Uterus (tissue), 2 donors: ENCODE results near the gene SNTG2.

Experiments
- POLR2A ChIP-seq, 2 donors: fragments of 450-650 bp; IDR thresholded peaks; one replicate each; pipeline ENCODE4 v1.6.1; 2016; ENCODE audit warnings: antibody characterized with exemption in 2 of 2, mild to moderate bottlenecking in 1 of 2, moderate library complexity in 1 of 2
- TF ChIP-seq, protein P1 (sequence below), 4 experiments: fragments of 200-600 bp in 2 of 4; fragments of 450-650 bp in 2 of 4; sonication (generic) in 2 of 4; IDR thresholded peaks; one replicate each; pipeline ENCODE4 v1.5.1; 2016 to 2019; ENCODE audit warnings: antibody characterized with exemption in 4 of 4, mild to moderate bottlenecking in 2 of 4, moderate library complexity in 1 of 4

DNA sequence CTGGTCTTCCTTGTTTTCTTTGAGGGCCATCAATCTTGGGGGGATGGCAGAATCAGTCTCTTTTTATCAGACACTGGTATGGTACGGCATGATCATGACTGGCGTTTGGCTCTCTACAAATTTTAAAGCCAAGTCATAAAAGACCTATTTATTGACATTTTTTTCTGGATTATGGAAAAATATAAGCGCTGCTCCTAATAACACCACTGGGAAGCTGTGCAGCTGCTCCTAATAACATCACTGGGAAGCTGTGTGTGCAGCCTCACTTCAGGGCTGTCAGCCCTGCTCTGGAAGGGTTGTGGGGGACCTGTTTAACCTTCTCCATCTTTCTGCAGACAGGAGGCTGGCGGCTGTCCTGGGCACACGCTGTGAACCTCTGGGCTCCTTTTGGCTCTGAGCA is 88.9 kb downstream of the SNTG2 start:
- TF ChIP-seq, protein P1, sequence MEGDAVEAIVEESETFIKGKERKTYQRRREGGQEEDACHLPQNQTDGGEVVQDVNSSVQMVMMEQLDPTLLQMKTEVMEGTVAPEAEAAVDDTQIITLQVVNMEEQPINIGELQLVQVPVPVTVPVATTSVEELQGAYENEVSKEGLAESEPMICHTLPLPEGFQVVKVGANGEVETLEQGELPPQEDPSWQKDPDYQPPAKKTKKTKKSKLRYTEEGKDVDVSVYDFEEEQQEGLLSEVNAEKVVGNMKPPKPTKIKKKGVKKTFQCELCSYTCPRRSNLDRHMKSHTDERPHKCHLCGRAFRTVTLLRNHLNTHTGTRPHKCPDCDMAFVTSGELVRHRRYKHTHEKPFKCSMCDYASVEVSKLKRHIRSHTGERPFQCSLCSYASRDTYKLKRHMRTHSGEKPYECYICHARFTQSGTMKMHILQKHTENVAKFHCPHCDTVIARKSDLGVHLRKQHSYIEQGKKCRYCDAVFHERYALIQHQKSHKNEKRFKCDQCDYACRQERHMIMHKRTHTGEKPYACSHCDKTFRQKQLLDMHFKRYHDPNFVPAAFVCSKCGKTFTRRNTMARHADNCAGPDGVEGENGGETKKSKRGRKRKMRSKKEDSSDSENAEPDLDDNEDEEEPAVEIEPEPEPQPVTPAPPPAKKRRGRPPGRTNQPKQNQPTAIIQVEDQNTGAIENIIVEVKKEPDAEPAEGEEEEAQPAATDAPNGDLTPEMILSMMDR (IDR thresholded peaks at IDR 0.05), result no peak
- no peak for TF ChIP-seq POLR2A (IDR thresholded peaks at IDR 0.05)
